NCI-H187 (cell line): ENCODE data around the gene PTPRD.

Source experiments
- DNase-seq, 2 experiments: peaks; one replicate each; lab custom pipeline; 2025; lab: John Stamatoyannopoulos, UW

PTPRD gene

DNA sequence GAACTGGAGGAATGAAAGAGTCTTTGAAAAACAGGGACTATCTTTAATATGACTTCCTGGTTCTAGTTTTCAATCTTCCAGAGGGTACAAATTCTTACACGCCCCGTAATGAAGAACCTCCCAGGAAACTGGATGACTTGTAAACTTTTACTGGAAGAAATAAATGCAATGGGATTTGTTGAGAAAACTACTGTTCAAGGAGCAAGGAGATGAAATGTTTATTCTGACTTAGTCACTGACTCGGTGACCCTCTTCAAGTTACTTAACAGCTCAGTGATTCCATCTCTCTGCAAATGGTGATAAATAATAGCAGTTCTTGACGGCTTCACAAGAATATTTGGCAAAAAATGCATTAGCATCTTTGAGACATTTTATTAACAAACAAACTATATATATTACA, 858.6 kb downstream of the PTPRD start:
- DNase-seq = no peak

DNA sequence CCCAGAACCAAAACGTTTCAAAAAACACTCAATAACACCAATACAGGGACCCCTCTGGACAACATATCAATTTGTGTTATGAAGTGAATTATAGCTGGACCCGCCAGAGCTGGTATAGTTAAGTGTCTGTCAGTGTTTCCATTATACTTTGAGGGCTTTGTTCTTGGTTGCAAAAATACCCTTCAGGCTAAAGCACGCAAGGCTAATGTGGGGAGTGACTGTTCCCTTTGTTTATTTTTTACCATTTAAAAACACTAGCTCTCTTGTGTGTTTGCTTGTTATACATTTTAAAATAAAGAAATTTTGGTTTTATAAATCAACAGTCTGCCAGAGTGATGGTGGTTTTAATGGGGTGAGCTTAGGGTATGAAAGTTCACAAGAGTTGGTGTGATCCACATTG, 859.5 kb downstream of the PTPRD start:
- DNase-seq = no peak

DNA sequence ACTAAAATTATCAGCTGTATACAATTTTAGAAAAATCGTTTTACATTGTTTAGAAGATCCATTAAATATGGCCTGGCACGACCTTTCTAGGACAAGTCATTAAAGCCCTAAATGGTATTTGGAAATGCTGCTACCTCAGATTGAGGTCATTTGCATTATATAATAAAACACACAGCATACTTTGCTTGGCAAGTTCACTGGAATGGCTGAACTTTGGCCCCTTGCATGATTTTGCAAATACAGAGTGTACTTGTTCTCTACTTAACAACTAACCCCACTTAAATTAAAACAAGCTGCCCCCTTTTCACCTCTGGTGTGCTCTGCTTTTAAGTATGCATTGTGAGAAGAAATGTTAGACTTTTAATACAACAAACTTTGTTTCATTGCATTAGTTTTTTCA, 860.1 kb downstream of the PTPRD start:
- no peak for DNase-seq

DNA sequence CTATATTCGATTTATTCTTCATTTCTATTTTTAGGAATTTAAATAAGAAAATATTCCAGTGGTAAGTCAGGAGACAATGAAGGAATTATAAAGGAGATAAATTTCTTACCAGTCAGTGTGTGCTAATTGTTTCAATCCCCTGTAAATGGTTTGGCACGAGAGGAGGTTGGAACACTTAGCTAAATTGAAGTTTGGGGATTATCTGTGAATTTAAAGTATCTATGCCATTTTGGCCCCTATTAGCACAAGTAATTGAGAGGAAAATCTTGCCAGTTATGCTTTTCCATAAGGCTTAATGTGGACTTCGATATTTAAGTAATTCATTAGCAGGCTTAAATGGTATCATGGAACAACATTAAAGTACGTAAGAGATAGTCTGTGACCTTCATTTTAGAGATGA, 860.8 kb downstream of the PTPRD start:
- DNase-seq = no peak

DNA sequence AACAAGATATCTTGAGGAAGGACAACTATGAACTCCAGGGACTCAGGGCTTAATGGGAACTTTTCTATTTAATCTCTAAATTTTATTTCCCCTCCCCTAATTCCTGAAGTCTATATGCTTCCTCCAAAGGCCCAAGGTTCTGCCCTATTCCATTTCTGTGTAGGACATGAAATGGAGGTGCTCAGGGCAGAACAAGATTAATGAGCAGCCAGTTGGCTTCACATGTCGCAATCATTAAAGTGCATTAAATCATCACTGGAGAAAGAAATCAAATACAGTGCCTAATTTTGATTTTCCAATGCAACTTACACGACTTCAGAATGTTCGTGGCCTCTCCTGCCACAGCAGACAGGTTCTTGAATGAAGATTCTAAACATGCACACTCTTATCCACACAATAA, 862.1 kb downstream of the PTPRD start:
- DNase-seq = no peak

DNA sequence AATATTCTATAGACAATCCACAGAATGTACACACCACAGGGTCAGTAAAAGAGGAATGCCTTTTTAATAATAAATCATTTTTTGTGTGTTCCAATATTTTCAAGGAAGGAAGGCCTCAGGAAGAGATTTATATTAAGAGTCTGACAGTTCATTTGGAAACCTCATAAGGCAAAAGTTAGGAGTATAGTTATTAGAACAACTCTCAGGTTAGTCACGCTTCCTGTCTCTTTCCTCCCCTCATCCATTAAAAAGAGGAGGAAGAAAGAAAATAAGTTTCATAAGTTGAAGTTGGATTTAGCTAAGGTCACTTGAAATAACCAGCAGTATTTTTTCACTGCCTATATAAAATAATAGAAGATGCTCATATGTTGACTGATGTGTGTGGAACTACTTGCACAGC, 863.2 kb downstream of the PTPRD start:
- DNase-seq = no peak

DNA sequence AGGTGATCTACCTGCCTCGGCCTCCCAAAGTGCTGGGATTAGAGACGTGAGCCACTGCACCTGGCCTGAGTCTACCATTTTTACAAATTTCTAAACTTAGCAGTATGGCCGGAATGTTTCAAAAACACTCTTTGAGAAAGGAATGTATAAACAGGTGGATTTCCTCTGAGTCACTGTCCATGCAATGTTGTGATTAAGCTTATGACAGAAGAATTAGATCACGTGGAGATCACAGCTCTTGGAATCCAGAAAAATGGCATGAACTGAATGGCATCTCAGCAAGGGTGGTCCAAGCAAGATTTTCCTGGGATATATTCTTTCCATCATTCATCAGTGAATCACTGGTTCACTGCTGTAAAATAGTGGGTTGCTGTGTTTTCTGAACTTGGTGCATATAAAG, 865.0 kb downstream of the PTPRD start:
- DNase-seq = no peak

DNA sequence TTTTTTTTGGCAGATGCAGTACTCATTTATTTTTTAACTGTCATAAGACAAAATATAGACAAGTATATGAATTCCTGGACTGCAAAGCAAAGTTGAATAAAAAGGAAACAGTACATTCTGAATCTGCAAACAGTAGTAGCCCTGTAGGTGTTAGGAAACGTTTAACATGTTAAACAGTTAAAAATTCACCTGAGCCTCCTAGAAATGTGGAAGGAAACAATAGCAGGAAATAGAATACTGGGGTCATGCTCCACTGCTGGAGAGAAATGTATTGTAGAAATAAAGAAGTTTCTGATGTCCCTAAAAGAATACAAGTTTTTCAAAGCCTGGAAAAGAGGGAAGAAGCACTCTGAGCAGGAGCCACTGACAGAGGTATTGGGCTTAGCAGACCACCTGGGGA, 866.0 kb downstream of the PTPRD start:
- DNase-seq = no peak

DNA sequence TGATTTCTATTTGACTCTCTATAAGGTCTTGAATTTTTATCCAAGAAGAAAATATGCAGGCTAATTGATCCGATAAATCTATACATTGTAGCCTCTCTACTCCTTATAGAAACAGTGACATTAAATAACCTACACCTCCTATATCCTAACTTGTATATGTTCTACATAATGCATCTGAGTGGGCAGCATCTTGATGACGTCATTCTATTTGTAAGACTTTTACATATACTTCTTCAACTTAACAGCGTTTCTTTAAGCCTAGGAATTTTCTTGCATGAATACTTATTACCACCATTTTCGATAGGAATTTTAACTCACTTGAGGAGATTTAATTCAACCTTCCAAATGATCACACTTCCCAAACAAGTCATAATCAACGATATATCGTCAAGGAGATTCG, 869.0 kb downstream of the PTPRD start:
- no peak for DNase-seq

DNA sequence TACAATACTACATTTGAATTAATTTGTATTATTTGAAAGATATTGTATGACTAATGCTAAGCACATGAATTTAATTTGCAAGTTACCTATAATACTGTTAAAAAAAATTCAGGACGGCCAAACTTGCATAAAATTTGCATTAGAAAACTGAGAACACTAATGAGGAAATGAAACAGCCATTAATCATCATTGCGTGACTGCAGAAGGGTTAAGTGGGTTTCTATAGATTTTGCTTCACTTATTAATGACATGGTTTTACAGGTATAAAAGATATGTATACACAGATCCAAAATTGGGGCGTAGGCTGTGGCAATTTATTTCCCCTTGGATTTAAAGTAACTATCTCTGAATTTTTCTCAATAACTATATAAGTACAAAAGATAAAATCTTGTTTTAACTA, 882.6 kb downstream of the PTPRD start:
- DNase-seq = no peak

DNA sequence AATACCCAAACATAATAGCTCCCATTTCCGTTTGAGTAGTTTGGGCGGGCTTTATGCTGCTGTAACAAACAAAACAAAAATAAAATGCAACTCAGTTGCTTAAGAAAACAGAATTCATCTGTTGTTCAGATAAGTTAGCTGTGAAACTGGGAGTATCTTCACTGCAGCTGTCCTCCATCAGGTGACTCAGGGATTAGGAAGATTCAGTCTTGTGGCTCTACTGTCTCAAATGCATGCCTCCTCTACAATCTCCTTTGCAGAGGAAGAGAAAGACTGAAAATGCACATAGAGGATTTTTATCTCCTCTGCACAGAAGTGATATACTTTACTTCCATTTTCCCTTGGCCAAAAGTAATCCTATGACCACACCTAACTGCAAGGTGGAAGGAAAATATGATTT, 883.7 kb downstream of the PTPRD start:
- DNase-seq = no peak

DNA sequence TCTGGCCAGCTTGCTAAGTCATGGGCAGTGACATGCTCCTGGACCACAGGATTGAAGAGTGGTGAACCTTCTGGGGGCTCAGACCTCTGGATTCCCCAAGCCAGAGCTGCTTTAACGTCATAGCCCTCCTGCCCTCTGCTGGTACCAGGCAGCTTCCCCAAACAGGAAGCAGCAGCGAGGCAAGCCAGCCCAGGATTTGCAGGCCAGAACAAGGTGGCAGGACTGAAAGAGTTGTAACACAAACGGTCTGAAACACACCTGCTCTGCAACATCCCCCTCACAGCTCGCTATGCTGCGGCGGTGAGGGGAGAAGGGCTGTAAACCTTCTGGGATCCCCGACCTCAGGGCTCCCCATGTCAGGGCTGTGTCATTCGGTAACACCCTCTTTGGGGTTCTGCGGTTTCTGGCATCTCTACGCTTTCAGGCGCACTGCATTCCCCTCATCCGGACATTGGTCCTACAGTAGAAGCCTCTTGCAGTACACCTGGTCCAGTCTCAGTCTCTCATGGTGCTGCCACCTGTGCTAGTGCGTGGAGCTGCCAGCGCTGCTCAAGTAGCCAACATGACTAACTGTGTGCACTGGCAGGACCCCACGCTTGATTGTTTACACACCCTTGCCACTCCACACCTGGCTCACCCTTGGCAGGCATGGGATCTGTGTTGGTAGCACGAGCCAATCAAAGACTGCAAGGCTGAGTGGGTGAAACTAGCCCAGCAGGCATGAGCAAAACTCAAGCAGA, 893.3 kb downstream of the PTPRD start:
- DNase-seq = no peak

DNA sequence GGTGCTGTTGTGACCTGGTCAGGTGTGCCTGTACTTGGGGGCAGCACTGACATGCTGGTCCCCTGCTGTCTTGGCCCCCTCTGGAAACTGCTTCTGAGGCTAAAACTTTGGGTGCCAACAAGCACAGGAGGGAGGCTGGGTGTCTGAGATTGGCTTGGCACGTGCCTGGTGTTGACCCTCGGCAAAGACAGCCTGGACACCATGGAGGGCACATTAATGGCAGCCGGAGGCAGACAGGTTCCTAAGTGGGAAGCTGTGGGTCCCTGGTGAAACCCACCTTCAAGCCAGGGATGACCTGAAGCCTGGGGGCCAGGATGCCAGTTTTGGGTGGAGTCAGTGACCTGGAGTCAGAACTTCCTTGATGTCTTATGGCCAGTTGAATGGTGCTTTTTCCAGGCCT, 894.1 kb downstream of the PTPRD start:
- DNase-seq = no peak

DNA sequence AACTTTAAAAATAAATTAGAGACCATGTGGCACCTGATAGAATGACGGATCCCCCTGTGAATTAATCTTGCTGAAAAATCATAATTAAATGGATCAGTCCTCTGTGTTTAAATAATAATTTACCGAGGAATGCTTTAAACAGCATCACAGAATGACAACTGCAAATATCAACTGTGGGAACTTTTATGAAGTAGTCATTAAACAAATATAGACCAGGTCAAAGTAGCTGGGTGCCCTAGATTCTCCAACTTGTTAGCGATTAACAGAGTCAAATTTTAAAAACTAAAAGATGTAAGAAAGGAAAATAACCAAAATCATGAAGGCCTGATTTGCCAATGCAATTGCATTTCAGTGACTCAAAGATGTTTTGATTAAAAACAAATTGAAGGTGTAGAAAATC, 933.4 kb downstream of the PTPRD start:
- no peak for DNase-seq

DNA sequence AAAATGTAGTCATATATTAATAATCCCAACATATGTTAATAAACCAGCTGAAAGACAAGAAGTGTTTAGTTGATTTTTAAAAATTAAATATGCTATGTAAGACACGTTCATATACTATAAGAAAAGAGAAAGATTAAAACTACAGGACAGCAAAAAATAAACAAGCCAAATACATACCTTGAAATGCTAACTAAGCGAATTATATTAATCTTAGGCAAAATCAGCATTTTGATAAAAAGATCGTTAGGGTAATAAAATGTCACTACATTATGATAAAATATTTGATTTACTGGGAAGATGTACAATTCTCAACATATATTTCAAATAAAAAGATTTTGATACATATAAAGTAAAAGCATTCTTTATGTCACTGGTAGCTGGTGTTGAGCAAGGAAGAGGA, 938.3 kb downstream of the PTPRD start:
- no peak for DNase-seq

DNA sequence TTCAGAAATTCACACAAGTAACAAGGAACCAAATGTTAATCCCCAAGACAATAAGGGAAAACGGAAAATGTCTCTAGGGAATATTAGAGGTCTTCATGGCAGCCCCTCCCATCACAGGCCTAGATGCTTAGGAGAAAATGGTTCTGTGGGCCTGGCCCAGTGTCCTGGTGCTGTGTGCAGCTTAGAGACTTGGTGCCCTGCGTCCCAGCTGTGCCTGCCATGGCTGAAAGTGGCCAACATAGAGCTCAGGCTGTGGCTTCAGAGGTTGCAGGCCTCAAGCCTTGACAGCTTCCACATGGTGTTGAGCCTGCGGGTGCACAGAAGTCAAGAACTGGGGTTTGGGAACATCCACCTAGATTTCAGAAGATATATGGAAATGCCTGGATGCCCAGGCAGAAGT, 942.3 kb downstream of the PTPRD start:
- DNase-seq = no peak

DNA sequence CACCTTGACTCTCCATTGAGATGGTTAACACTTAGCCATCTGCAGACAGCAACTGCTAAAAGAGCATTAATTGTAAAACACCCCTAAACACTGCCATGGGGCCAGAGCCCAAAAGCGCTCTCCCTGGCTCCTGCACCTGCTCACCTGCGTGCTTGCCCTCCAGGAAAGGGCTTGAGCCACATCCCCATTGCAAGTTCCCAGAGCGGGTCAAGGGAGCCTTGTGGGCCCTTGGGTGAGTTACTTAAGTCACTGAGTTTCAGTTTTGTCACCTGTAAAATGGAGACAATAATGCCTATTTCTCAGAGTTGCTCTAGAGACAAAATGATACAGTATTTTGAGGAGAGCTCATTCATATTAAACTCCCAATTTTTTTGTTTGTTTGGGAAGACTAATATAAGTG, 967.8 kb downstream of the PTPRD start:
- DNase-seq = no peak

DNA sequence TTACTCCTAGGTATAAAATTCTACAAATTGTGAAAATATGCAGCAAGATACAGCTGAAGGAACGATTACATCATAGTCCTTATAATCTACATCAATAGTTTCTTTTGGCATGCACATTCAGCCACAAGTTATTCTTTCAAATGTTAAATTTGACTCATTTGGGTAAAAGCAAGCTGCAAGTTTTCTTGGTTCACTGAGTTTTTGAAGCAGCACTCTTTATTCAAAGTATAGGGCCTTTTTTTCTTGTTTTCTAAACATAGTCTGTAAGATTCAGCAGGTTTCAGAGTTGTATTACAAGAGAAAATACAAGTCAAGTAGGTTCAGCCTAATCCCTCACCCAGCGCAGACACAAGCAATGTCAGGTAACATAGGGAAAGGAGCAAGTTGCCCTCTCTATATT, 981.5 kb downstream of the PTPRD start:
- DNase-seq = no peak

DNA sequence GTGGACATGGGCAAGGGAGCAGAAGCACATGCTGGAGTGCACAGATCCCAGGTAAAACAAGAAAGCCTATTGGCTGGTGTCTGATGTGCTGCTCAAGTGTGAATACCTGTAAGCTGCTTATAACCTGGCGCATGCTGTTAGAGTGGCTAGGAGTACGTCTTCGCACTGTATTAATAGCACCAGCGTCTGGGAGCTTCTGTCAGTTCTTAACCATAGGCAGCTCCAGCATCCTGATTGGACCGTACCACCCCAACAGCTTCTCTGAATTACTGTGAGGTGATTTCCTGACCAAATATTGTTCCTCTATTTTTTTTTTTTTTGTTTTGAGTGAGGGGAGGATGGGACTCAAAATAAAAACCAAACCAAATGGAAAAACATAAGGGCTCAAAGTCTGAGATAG, 987.6 kb downstream of the PTPRD start:
- no peak for DNase-seq

DNA sequence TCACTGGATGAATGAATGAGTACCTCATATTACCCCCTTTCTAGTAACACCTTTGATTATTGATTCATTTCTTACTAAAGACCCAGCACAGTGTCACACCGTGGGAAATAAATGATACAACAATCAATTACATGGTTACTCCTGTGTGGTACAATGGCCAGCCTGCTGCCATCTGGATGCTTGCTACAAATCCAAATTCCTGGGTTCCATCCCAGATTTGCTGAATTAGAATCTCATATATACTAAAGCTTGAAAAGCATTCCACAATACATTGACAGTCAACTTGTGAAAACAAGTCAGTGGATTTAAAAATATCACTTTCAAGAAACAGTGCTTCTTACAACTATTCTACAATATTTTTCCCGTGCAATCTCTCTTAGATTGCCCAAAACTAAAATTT, 989.3 kb downstream of the PTPRD start:
- no peak for DNase-seq

DNA sequence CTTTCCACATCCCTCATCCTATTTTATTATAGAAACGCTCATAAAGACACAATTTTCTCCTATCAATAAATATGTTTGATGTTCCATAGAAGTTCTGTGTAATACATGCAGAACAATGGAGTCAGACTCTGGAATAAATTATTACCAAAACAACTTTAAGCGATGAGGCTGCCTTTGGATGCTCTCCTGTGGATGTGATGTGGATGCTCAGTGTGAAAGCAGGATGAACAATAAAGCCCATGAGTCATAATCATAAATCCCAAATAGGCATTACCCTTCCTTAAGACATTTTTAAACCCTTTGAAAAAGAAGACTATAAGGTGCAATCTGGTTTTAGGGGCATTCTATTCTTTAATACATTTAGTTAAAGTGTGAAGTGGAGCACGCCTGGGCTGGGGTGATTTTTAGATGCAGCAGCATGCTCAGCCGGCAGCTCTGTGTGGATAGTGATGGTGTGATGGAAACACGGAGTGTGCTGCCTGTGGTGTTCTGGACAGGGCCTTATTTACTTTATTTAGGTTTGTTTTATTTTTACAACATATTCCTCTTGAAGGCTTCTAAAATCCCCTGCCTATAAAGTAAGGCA, 991.4 kb downstream of the PTPRD start:
- no peak for DNase-seq

DNA sequence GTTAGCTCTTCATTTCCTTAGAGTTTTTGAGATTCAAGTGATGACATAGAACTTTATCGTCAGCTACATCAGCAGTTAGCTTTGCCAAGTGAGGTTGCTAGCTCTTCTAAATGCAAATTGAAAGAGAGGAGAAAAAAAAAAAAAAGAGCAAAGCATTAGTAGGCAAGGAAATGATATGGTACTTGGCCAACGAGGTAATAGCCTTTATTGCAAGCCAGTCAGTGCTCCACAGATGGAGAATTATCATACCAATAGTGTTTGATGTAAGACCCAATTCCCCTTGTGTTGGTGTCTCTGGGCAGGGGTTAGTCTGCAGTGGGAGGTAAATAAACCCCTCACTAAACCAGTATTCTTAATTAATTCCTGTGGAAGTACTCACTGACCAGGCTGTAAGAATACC, 992.1 kb downstream of the PTPRD start:
- DNase-seq = no peak

DNA sequence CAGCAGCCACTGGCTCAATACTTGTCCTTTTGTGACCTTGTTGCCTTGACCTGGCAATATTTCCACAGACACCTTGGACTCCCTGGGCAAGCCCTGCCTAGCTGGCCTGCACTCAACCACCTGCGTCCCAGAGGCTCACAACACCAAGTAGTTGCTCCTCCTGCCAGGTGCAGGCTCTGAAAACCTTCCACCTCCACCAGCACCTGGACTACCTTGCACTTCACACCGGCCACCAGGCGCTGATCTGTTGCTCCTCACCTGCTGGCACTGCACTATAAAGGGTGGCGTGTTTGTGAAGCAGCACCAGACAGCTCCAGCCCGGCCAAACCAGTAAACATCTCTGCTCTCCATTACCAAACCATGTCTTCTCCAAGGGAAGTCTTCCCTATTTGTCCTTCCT, 997.7 kb downstream of the PTPRD start:
- peak in 1 of 2 experiments; percentile 1 for DNase-seq

DNA sequence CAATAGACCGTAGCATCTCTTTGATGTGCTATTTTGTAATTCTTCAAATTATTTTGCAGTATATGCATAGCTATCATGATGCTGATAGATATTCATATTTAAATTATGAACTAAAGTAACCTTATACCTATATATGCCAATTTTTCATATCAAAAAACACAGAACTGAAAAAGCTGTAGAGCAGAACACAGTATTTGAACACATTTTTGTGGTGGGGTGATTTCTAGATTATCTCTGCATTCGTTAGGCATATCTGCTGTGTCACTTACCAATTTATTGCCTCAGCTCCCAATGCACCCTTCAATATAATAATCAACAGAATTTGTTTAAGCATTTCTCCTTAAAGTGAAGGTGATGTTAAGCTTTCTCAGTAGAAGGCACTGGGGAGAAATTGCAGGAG, 998.2 kb downstream of the PTPRD start:
- no peak for DNase-seq
